Neural cell (in vitro differentiated cells): ENCODE results near the gene KCNJ6. TPM values are rescaled to one million over a fixed set of nuclear protein-coding genes. Genes with fewer than 3 reads are reported as not detected.

Experiments
- H2AFZ ChIP-seq: fragments of 200-600, 300-800 bp; sonication (generic), shearing (Covaris generic); 2 replicates; pipeline ENCODE4 v1.6.0; 2014; ENCODE audit warnings: low read depth, mild to moderate bottlenecking, antibody characterized with exemption, low read length, moderate library complexity
- H3F3A ChIP-seq: fragments of 200-600 bp; shearing (Covaris generic); 2 replicates; pipeline ENCODE4 v1.6.1; 2016; ENCODE audit warnings: mild to moderate bottlenecking, moderate library complexity, mixed read lengths, antibody characterized with exemption, low read length; ENCODE audit not compliant: insufficient read depth, poor library complexity, severe bottlenecking
- H3K27ac ChIP-seq: fragments of 200-600, 300-800 bp; sonication (generic), shearing (Covaris generic); 2 replicates; pipeline ENCODE4 v1.5.1; 2014; ENCODE audit warnings: mild to moderate bottlenecking, low read length, moderate library complexity
- H3K27me3 ChIP-seq: fragments of 300-800, 200-600 bp; sonication (generic), shearing (Covaris generic); 2 replicates; pipeline ENCODE4 v1.6.0; 2014; ENCODE audit warnings: mild to moderate bottlenecking, low read depth, low read length, moderate library complexity; ENCODE audit not compliant: insufficient read depth
- H3K36me3 ChIP-seq: fragments of 300-800, 200-600 bp; sonication (generic), shearing (Covaris generic); 2 replicates; pipeline ENCODE4 v1.5.1; 2014; ENCODE audit warnings: mild to moderate bottlenecking, antibody characterized with exemption, low read length, moderate library complexity; ENCODE audit not compliant: insufficient read depth
- H3K4me2 ChIP-seq: fragments of 300-800, 200-600 bp; sonication (generic), shearing (Covaris generic); 2 replicates; pipeline ENCODE4 v1.6.0; 2014; ENCODE audit warnings: mild to moderate bottlenecking, low read length
- H3K4me3 ChIP-seq: fragments of 300-800, 200-600 bp; sonication (generic), shearing (Covaris generic); 2 replicates; pipeline ENCODE4 v1.5.1; 2014; ENCODE audit warnings: mild to moderate bottlenecking, low read length, moderate library complexity
- H3K79me2 ChIP-seq: fragments of 200-600 bp; shearing (Covaris generic); replicated peaks from 2 replicates; pipeline ENCODE4 v1.6.0; 2014; ENCODE audit warnings: mild to moderate bottlenecking, low read length, moderate library complexity; ENCODE audit not compliant: insufficient read depth
- H3K9ac ChIP-seq: fragments of 300-800, 200-600 bp; sonication (generic), shearing (Covaris generic); 2 replicates; pipeline ENCODE4 v1.6.1; 2016; ENCODE audit warnings: mild to moderate bottlenecking, low read length, mixed read lengths
- H3K9me2 ChIP-seq: fragments of 200-600 bp; shearing (Covaris generic); 2 replicates; pipeline ENCODE4 v1.6.1; 2016; ENCODE audit warnings: mild to moderate bottlenecking, low read length, mixed read lengths; ENCODE audit not compliant: insufficient read depth
- H3K9me3 ChIP-seq: fragments of 200-600, 300-800 bp; sonication (generic), shearing (Covaris generic); 2 replicates; pipeline ENCODE4 v1.6.1; 2016; ENCODE audit warnings: mild to moderate bottlenecking, mixed run types, low read length, moderate library complexity, mixed read lengths
- H4K20me1 ChIP-seq: fragments of 200-600 bp; shearing (Covaris generic); 2 replicates; pipeline ENCODE4 v1.6.1; 2016; ENCODE audit warnings: mild to moderate bottlenecking, mixed run types; ENCODE audit not compliant: insufficient read depth
- CTCF ChIP-seq: fragments of 450-650 bp; IDR thresholded peaks from 2 replicates; pipeline ENCODE4 v1.5.1; 2014; ENCODE audit warnings: antibody characterized with exemption, mild to moderate bottlenecking, moderate library complexity; ENCODE audit not compliant: poor library complexity, severe bottlenecking
- EP300 ChIP-seq: fragments of 450-650 bp; conservative IDR thresholded peaks from 2 replicates; pipeline ENCODE4 v1.6.1; 2014; ENCODE audit warnings: antibody characterized with exemption, mild to moderate bottlenecking, moderate library complexity; ENCODE audit not compliant: poor library complexity, severe bottlenecking
- EZH2 ChIP-seq: fragments of 200-600, 300-800 bp; shearing (Covaris generic), sonication (generic); IDR thresholded peaks from 2 replicates; pipeline ENCODE4 v1.6.1; 2014; ENCODE audit warnings: antibody characterized with exemption, low read length, borderline replicate concordance, mild to moderate bottlenecking; ENCODE audit not compliant: insufficient read depth, poor library complexity, severe bottlenecking
- MXI1 ChIP-seq: fragments of 450-650 bp; conservative IDR thresholded peaks from 2 replicates; pipeline ENCODE4 v1.6.1; 2014; ENCODE audit warnings: antibody characterized with exemption, mild to moderate bottlenecking; ENCODE audit not compliant: poor library complexity, severe bottlenecking
- POLR2AphosphoS5 ChIP-seq: IDR thresholded peaks from 2 replicates; pipeline ENCODE4 v1.6.1; 2012
- RAD21 ChIP-seq: fragments of 450-650 bp; conservative IDR thresholded peaks from 2 replicates; pipeline ENCODE4 v1.6.1; 2014; ENCODE audit warnings: antibody characterized with exemption, mild to moderate bottlenecking, moderate library complexity
- REST ChIP-seq: IDR thresholded peaks from 2 replicates; pipeline ENCODE4 v1.6.1; 2012; ENCODE audit warnings: borderline replicate concordance
- SMC3 ChIP-seq: fragments of 450-650 bp; conservative IDR thresholded peaks from 2 replicates; pipeline ENCODE4 v1.6.1; 2014; ENCODE audit warnings: antibody characterized with exemption, mild to moderate bottlenecking, moderate library complexity; ENCODE audit not compliant: poor library complexity
- TAF1 ChIP-seq: IDR thresholded peaks from 2 replicates; pipeline ENCODE4 v1.6.1; 2012; ENCODE audit warnings: low read depth
- polyA plus RNA-seq: library from polyadenylated mRNA; depleted of rRNA; stranded (reverse); fragments of >200 nt; gene quantifications from 2 replicates; pipeline ENCODE4 v1.2.3, GENCODE V29; 2014

KCNJ6 gene
- polyA plus RNA-seq, 1 donor from 2014 or later: 1.7 TPM

GRCh38 chr21:37896788-37897187, 19.5 kb downstream of the KCNJ6 start:
- H3K9me3 ChIP-seq: no peaks in the 10 kb centered on the region
- H3K36me3 ChIP-seq: no peaks in the 10 kb centered on the region
- H2AFZ ChIP-seq: no peak overlapping the region
- no peaks in the 10 kb centered on the region for H3F3A ChIP-seq
- no peaks in the 10 kb centered on the region for H4K20me1 ChIP-seq
- H3K27me3 ChIP-seq: no peaks in the 10 kb centered on the region
- TF ChIP-seq CTCF: no peak
- no peak for TF ChIP-seq SMC3
- TF ChIP-seq POLR2AphosphoS5: no peak
- TF ChIP-seq TAF1: no peak
- TF ChIP-seq EZH2: no peak
- TF ChIP-seq EP300: no peak
- no peak for TF ChIP-seq RAD21
- TF ChIP-seq REST: no peak
- no peak for TF ChIP-seq MXI1
- no peak overlapping the region for H3K9ac ChIP-seq
- no peak overlapping the region for H3K4me2 ChIP-seq
- no peaks in the 10 kb centered on the region for H3K9me2 ChIP-seq
- no peaks in the 10 kb centered on the region for H3K79me2 ChIP-seq
- no peak overlapping the region for H3K4me3 ChIP-seq
- no peak overlapping the region for H3K27ac ChIP-seq

- Histone ChIP-seq H3K27me3 (no peaks in the 10 kb centered on the region), H3K4me2 (no peak overlapping the region), H3K4me3 (no peak overlapping the region), H3K9me2 (no peaks in the 10 kb centered on the region), H4K20me1 (no peaks in the 10 kb centered on the region), H3K27ac (no peak overlapping the region), H3F3A (no peaks in the 10 kb centered on the region), H3K36me3 (no peaks in the 10 kb centered on the region), H3K9ac (no peak overlapping the region), H2AFZ (no peak overlapping the region), H3K9me3 (no peaks in the 10 kb centered on the region), H3K79me2 (no peaks in the 10 kb centered on the region)
- no peak for TF ChIP-seq REST
- no peak for TF ChIP-seq TAF1
- TF ChIP-seq EZH2: no peak
- TF ChIP-seq EP300: no peak
- no peak for TF ChIP-seq RAD21
- TF ChIP-seq SMC3: no peak
- no peak for TF ChIP-seq CTCF
- TF ChIP-seq MXI1: no peak
- no peak for TF ChIP-seq POLR2AphosphoS5
Measured at GRCh38 chr21:37891972-37892371, 24.3 kb downstream of the KCNJ6 start.
